ENCODE measurements around the gene SYCP3.
A peak's percentile ranks its signal among the peaks of the same experiment; 100 is the strongest.

Gene SYCP3

DNA sequence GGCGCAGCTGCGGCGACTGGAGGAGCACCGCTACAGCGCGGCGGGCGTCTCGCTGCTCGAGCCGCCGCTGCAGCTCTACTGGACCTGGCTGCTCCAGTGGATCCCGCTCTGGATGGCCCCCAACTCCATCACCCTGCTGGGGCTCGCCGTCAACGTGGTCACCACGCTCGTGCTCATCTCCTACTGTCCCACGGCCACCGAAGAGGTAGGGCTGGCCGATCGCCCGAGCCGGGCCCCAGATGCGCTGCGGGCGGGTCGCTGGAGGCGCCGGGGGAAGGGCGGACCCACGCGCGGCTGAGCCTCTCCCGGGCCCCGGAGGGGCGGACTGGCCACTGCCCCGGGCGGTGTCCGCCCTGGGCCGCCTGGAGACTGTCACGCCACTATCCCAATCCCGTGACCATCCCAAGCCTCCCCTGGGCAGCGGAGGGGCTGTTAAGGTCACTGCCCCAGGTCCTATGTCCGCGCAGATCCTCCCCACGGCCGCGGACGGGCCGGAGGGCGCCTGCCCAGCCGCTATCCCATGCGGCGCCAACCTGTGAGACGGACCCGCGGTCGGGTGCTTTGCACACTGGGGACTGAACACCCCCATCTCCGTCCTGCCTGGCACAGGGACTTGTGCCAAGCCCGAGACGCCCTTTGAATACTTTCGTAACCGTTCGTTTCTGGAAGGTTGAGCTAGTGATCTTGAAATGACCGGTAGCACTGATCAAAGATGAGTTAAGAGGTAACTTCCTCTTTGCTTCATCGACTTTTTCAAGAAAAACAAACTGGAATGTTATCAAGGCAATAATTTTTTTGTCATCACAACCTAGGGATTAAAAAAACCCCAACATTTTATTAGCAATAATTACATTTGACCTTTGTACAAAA lies 41.1 kb downstream of the SYCP3 start:
- H3K9me3 ChIP-seq (ENCODE audit: severe bottlenecking): no peaks in the 10 kb centered on the region
- no peaks in the 10 kb centered on the region for H3K36me3 ChIP-seq
- H3K27ac ChIP-seq: peak overlapping the region; percentile 94
- DNase-seq: peak; percentile 44
- peak overlapping the region; percentile 71 for H3K4me3 ChIP-seq (ENCODE audit: low read depth, low read length)
- TF ChIP-seq, protein P1, sequence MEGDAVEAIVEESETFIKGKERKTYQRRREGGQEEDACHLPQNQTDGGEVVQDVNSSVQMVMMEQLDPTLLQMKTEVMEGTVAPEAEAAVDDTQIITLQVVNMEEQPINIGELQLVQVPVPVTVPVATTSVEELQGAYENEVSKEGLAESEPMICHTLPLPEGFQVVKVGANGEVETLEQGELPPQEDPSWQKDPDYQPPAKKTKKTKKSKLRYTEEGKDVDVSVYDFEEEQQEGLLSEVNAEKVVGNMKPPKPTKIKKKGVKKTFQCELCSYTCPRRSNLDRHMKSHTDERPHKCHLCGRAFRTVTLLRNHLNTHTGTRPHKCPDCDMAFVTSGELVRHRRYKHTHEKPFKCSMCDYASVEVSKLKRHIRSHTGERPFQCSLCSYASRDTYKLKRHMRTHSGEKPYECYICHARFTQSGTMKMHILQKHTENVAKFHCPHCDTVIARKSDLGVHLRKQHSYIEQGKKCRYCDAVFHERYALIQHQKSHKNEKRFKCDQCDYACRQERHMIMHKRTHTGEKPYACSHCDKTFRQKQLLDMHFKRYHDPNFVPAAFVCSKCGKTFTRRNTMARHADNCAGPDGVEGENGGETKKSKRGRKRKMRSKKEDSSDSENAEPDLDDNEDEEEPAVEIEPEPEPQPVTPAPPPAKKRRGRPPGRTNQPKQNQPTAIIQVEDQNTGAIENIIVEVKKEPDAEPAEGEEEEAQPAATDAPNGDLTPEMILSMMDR (IDR thresholded peaks at IDR 0.05; ENCODE audit: low read depth, low read length): no peak
- no peaks in the 10 kb centered on the region for H3K27me3 ChIP-seq (ENCODE audit: insufficient read depth, low read depth, severe bottlenecking)

DNA sequence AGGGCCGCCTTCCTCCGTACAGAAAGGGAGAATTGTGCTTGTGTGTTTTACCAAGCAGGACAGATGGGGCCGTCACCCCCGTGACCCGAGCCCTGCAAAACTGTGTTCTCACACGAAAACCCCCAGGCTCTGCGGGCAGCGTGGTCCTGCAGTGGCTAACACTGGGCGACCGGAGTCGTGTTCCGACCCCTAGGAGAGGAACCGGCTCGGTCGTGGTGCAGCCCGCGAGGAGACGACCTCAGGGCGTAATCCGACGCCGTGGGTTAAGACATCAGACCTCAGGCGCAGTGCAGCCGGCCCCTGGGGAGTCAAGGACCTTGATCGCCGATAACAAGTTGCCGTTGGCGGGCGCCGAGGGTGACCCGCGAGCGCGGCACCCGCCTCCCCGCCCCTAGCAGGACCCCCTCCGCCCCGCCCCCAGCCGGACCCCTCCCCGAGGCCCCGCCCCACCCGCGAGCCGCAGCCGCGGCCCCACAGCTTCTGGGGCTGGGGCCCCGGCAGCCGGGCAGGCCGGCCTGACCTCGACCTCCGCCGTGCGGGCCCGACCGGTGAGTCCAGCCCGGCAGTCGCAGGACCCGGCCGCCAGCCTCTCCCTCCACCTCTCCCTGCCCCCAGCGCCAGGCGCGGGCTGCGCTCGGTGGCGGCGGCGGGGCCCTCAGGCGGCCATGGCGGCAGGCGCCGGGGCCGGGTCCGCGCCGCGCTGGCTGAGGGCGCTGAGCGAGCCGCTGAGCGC lies 41.9 kb downstream of the SYCP3 start, which contains the start of gene CHPT1:
CHPT1 (plus strand) TSS at position 444 of the 733 bp plus-strand sequence; CDS start at position 666, 222 bp downstream.
- no peaks in the 10 kb centered on the region for H3K9me3 ChIP-seq (ENCODE audit: severe bottlenecking)
- H3K27ac ChIP-seq: peak within 1 kb of the TSS; percentile 94
- peak within 1 kb of the TSS; percentile 71 for H3K4me3 ChIP-seq (ENCODE audit: low read depth, low read length)
- H3K36me3 ChIP-seq: no peaks in the 10 kb centered on the region
- TF ChIP-seq, protein P1 (IDR thresholded peaks at IDR 0.05; ENCODE audit: low read depth, low read length): no peak
- DNase-seq: peak; percentile 88
- H3K27me3 ChIP-seq (ENCODE audit: insufficient read depth, low read depth, severe bottlenecking): no peaks in the 10 kb centered on the region

DNA sequence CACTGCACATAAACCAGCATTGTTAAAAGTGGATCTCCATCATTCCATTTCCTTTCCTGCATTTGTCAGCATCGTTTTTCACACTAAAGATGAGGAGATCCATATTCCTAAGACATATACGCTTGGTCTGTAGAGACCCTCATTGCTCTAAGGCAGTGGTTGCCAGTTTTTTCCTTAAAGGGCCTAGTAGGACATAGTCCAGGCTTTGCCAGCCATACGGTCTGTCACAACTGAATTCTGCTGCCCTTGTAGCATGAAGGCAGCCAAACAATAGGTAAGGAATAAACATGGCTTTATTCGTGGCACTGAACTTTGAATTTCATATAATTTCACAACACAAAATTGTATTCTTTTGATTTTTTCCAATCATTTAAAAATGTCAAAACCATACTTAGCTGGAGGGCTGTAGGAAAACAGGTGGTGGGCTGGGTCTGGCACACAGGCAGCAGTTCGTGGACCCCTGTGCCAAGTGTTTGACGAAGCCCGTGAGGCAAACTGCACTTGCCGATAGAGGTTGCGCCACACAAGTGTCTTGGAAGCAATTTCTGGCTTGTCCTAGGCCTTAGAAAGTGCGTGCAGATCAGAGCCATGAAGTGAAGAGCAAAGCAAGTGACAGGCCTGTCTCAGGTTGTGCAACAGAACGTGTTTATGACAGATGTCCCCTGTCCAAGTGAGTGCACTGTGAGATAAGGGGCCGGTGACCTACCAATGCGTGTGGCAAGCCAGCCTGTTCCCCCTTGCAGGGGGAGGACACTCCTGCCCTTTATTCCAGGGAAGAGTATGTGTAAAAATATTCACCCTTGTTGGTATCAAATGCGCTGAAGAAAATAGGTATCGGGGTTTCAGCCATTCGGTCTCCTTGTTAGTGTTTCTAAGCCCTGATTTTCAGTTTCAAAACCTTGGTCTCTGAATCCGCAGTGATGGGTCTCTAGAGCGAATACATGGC lies 42.7 kb downstream of the SYCP3 start:
- DNase-seq: peak; percentile 30
- TF ChIP-seq, protein P1 (IDR thresholded peaks at IDR 0.05; ENCODE audit: low read depth, low read length): no peak
- H3K27ac ChIP-seq: peak overlapping the region; percentile 94
- H3K4me3 ChIP-seq (ENCODE audit: low read depth, low read length): peak overlapping the region; percentile 71
- H3K36me3 ChIP-seq: no peaks in the 10 kb centered on the region
- H3K9me3 ChIP-seq (ENCODE audit: severe bottlenecking): no peaks in the 10 kb centered on the region
- H3K27me3 ChIP-seq (ENCODE audit: insufficient read depth, low read depth, severe bottlenecking): no peaks in the 10 kb centered on the region

DNA sequence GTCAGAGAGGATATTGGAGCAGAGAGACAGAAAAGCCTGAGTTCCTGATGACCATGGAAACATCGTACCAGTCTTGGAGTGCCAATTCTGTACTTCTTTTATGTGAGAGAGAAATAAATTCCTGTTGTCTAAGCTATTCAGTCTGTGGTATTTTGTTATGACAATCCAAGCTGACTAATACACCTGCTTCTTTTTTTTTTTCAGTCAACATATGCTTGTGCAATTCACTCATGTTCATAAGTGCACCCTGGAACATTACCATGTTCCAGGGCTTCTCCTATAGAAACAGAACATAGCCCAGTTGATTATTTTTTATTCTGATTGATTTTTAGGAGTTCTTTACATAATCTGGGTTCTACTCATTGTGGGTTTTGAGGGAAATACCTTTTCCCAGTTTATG lies 43.6 kb downstream of the SYCP3 start:
- no peaks in the 10 kb centered on the region for H3K9me3 ChIP-seq (ENCODE audit: severe bottlenecking)
- no peak for DNase-seq
- no peaks in the 10 kb centered on the region for H3K27me3 ChIP-seq (ENCODE audit: insufficient read depth, low read depth, severe bottlenecking)
- no peak overlapping the region for H3K27ac ChIP-seq
- no peak overlapping the region for H3K4me3 ChIP-seq (ENCODE audit: low read depth, low read length)
- H3K36me3 ChIP-seq: no peaks in the 10 kb centered on the region
- TF ChIP-seq, protein P1 (IDR thresholded peaks at IDR 0.05; ENCODE audit: low read depth, low read length): no peak

DNA sequence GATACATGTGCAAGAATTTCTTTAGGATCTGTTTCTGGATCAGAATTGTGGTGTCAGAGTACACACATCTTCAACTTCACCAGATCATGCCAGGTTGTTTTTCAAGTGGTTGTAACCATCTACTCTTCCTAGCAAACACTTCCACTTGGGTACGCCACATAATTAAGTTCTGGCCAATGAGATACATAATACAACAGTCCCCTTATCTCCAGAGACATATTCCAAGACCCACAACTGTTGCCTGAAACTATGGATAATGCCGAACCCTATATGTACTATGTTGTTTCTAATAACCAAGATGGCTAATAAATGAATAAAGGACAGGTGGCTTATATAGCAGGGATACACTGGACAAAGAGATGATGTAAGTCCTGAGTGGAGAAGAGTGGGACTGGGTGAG lies 44.3 kb downstream of the SYCP3 start:
- H3K4me3 ChIP-seq (ENCODE audit: low read depth, low read length): no peak overlapping the region
- H3K36me3 ChIP-seq: no peaks in the 10 kb centered on the region
- H3K27ac ChIP-seq: no peak overlapping the region
- no peak for DNase-seq
- TF ChIP-seq, protein P1 (IDR thresholded peaks at IDR 0.05; ENCODE audit: low read depth, low read length): no peak
- no peaks in the 10 kb centered on the region for H3K9me3 ChIP-seq (ENCODE audit: severe bottlenecking)
- no peaks in the 10 kb centered on the region for H3K27me3 ChIP-seq (ENCODE audit: insufficient read depth, low read depth, severe bottlenecking)

Measured in WERI-Rb-1 (cell line).